RWPE1 (cell line): ENCODE measurements around the gene TBX21.
A peak's percentile ranks its signal among the peaks of the same experiment; 100 is the strongest.

Source experiments
- CTCF ChIA-PET: fragments of 350-600 bp; sonication (Branson Sonifier 250); formaldehyde crosslinking; extraction: SDS; loops from one replicate; lab custom pipeline; 2021; lab: Yijun Ruan, JAX
- POLR2A ChIA-PET: fragments of 400-600 bp; formaldehyde crosslinking; extraction: SDS; loops from one replicate; lab custom pipeline; 2020; ENCODE audit warnings: antibody characterized with exemption; ENCODE audit not compliant: low non-redundant PET; lab: Yijun Ruan, JAX
- DNase-seq: peaks from one replicate; pipeline ENCODE4 v3.0.0; 2012; ENCODE audit warnings: low spot score
- H3K27ac ChIP-seq: fragments of 450-650 bp; 2 replicates; pipeline ENCODE4 v1.5.1; 2017
- CTCF ChIP-seq: fragments of 450-650 bp; conservative IDR thresholded peaks from 2 replicates; pipeline ENCODE4 v1.5.1; 2017; ENCODE audit warnings: low read depth, mild to moderate bottlenecking

The TBX21 gene

GRCh38 chr17:47733047-47733673, at the start of gene TBX21:
Gene TBX21 (plus strand): TSS chr17:47733236. CDS start chr17:47733455, 219 bp downstream.
- no peak within 1 kb of the TSS for H3K27ac ChIP-seq
- POLR2A ChIA-PET, result no interaction called here
- peak; percentile 24 for DNase-seq
- no peak for TF ChIP-seq CTCF
- CTCF ChIA-PET, result interaction anchor here (0.5 to 1.4 kb wide), 9 partner anchors 13 to 417 kb away, joined by 3 to 8 read pairs (median 3); no protein-coding TSS in a partner anchor

GRCh38 chr17:47684025-47684424, 49.0 kb upstream of the TBX21 start:
- no peak for TF ChIP-seq CTCF
- ChIA-PET CTCF (interaction anchor here (0.6 kb wide), 1 partner anchor 21 kb away, joined by 3 read pairs; no protein-coding TSS in a partner anchor), POLR2A (no interaction called here)
- no peak for DNase-seq
- H3K27ac ChIP-seq, result no peak overlapping the region

- ChIA-PET POLR2A (no interaction called here), CTCF (interaction anchor here (0.6 to 0.8 kb wide), 3 partner anchors 20 to 317 kb away, joined by 3 to 5 read pairs (median 4); no protein-coding TSS in a partner anchor)
- no peak overlapping the region for H3K27ac ChIP-seq
- no peak for TF ChIP-seq CTCF
- DNase-seq, result no peak
These were observed 48.4 kb upstream of the TBX21 start for GRCh38 chr17:47684535-47685193.

- no peak for TF ChIP-seq CTCF
- CTCF ChIA-PET, result interaction anchor here (0.6 to 0.8 kb wide), 2 partner anchors 89 to 318 kb away, joined by 4 to 5 read pairs; no protein-coding TSS in a partner anchor
- DNase-seq, result no peak
- H3K27ac ChIP-seq, result no peak overlapping the region
- POLR2A ChIA-PET, result no interaction called here
These were observed 47.3 kb upstream of the TBX21 start for GRCh38 chr17:47685556-47686275.

- ChIA-PET POLR2A (no interaction called here), CTCF (no interaction called here)
- DNase-seq, result no peak
- no peak for TF ChIP-seq CTCF
- no peak overlapping the region for H3K27ac ChIP-seq
These were observed 46.8 kb upstream of the TBX21 start for GRCh38 chr17:47686276-47686635.

GRCh38 chr17:47686664-47687327, 46.2 kb upstream of the TBX21 start:
- ChIA-PET POLR2A (no interaction called here), CTCF (interaction anchor here (1.0 kb wide), 1 partner anchor 114 kb away, joined by 3 read pairs; no protein-coding TSS in a partner anchor)
- no peak for TF ChIP-seq CTCF
- DNase-seq, result no peak
- no peak overlapping the region for H3K27ac ChIP-seq
